PFSK-1 (cell line): ENCODE measurements around the gene RDH5.

ENCODE experiments used
- FOXP2 ChIP-seq: optimal IDR thresholded peaks from 2 replicates; pipeline ENCODE3; 2011; ENCODE audit warnings: borderline replicate concordance, control low read depth, inconsistent platforms; ENCODE audit not compliant: insufficient read depth; ENCODE audit errors: extremely low read length, extremely low read depth
- POLR2AphosphoS5 ChIP-seq: IDR thresholded peaks from 2 replicates; pipeline ENCODE4 v1.6.1; 2012; ENCODE audit warnings: low read depth, mild to moderate bottlenecking, control low read depth, low read length, moderate library complexity
- REST ChIP-seq, 2 experiments: IDR thresholded peaks; 2 replicates each; pipeline versions ENCODE4 v1.6.1 to v1.8.0; 2011 to 2012; ENCODE audit warnings: low read depth in 2 of 2, low read length in 2 of 2, control low read depth in 1 of 2, inconsistent platforms in 1 of 2, mild to moderate bottlenecking in 1 of 2, moderate library complexity in 1 of 2; ENCODE audit not compliant: insufficient read depth in 1 of 2
- SIN3A ChIP-seq: IDR thresholded peaks from 2 replicates; pipeline ENCODE4 v1.6.1; 2012; ENCODE audit warnings: mild to moderate bottlenecking, low read length, moderate library complexity, borderline replicate concordance; ENCODE audit not compliant: insufficient read depth
- TAF1 ChIP-seq: IDR thresholded peaks from 2 replicates; pipeline ENCODE4 v1.6.1; 2012; ENCODE audit warnings: low read length, control low read depth, borderline replicate concordance; ENCODE audit not compliant: insufficient read depth

Gene RDH5

GRCh38 chr12:55765736-55766290, 45.6 kb downstream of the RDH5 start:
- TF ChIP-seq TAF1 (no peak), REST (IDR thresholded peaks at IDR 0.05; ENCODE audit: insufficient read depth in 1 of 2, low read depth in 2 of 2, low read length in 2 of 2) (no peak), SIN3A (no peak), FOXP2 (no peak), POLR2AphosphoS5 (no peak)

- TF ChIP-seq FOXP2 = no peak
- no peak for TF ChIP-seq TAF1
- no peak for TF ChIP-seq SIN3A
- no peak for TF ChIP-seq REST (IDR thresholded peaks at IDR 0.05; ENCODE audit: insufficient read depth in 1 of 2, low read depth in 2 of 2, low read length in 2 of 2)
- no peak for TF ChIP-seq POLR2AphosphoS5
These were observed 47.0 kb downstream of the RDH5 start for GRCh38 chr12:55767156-55767555.

GRCh38 chr12:55771736-55772135, 51.5 kb downstream of the RDH5 start:
- TF ChIP-seq POLR2AphosphoS5 (no peak), REST (IDR thresholded peaks at IDR 0.05; ENCODE audit: insufficient read depth in 1 of 2, low read depth in 2 of 2, low read length in 2 of 2) (no peak), SIN3A (no peak), TAF1 (no peak), FOXP2 (no peak)
